NCI-H748 (cell line): ENCODE measurements around the gene ZNF678.
"Not testable (repeated sequence)": the region's sequence is repeated elsewhere in the genome, so short reads cannot be mapped to it uniquely, and the experiment has no call there.

Experiments used
- DNase-seq: peaks from one replicate; lab custom pipeline; 2025; ENCODE audit not compliant: unreplicated experiment; lab: John Stamatoyannopoulos, UW

ZNF678 gene

DNA sequence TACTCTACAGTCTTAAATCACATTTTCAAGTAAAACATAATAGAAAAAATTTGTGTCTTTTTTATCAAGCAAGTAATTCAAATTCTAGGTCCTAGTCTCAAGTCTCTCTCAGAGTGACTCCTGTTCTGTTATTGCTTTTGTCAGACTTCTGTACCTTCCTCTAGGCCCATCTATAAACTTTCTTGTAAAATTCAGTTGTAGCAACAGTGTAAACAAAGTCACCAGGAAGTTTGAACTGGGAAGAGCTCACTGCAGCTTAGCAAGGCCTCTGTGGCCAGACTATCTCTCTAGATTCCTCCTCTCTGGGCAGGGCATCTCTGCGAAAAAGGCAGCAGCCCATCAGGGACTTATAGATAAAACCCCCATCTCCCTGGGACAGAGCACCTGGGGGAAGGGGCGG lies 13.5 kb upstream of the ZNF678 start:
- DNase-seq = no peak

- not testable (repeated sequence) for DNase-seq
Measured at GRCh38 chr1:227551881-227552280, 11.5 kb upstream of the ZNF678 start.

GRCh38 chr1:227556288-227556687 lies 7.1 kb upstream of the ZNF678 start:
- no peak for DNase-seq

- no peak for DNase-seq
Measured at GRCh38 chr1:227557962-227558725, 5.2 kb upstream of the ZNF678 start.

- DNase-seq = no peak
Measured at GRCh38 chr1:227558732-227559262, 4.6 kb upstream of the ZNF678 start.

GRCh38 chr1:227559499-227559898 lies 3.9 kb upstream of the ZNF678 start:
- no peak for DNase-seq

- DNase-seq = no peak
Measured at GRCh38 chr1:227559926-227560325, 3.4 kb upstream of the ZNF678 start.

DNA sequence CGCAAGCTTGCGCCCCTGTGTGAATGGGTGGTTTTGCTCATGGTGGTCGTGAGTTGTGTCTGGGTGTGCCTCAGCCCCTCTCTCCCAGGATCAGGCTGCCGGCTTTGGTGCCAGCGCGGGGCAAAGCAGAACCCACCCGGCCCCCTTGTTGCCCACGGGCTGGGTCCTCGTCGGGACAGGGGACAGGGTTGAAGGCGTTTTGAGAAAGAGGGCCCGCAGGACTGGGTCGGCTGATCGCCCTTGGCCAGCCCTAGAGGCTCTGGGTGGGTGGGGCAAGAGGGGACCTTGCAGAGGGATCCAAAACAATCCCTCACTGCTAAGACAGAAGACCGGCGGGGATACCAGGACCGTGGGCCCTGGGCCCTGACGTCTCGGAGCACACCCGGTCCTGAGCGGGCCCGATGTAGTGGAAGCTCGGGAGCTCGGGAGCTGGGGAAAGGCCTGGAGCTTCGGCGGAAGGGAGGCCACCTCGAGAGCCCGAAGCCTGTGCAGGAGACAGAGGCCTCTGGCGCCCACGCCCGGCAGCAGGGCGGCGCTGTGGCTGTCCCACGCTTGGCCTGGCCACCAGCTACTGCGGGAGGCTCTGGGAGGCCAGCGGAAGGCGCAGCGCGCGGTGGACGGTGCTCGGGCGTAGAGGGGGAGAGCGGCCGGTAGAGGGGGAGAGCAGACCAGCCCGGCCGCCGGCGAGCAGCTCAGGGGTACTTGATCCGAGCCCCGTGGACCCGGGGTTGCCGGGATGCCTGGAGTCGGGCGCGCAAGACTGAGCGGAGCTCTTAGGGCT lies 2.8 kb upstream of the ZNF678 start:
- no peak for DNase-seq

- DNase-seq = no peak
Measured at GRCh38 chr1:227561241-227561907, 2.0 kb upstream of the ZNF678 start.

- DNase-seq = no peak
Measured at GRCh38 chr1:227562037-227562436, 1.3 kb upstream of the ZNF678 start.

DNA sequence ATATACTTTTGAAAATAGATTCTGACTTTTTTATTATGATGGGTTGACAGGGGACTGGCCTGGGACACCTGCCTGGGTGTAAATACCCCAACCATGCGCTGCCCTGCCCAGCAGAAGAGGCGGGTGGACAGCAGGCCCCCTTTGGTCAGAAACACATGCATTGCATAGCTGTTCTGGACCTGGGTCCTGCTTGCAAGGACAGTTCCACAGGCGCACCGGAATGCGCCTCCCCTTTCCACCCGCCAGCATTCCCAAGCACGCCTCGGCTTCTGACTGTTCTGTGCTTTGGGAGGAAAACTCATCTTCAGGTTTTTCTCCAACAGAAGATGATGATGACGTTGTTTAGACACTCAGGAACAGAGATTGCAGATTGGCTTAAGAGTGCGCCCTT lies 428 bp upstream of the ZNF678 start:
- DNase-seq = no peak

- no peak for DNase-seq
Measured at GRCh38 chr1:227567256-227567655, 3.9 kb downstream of the ZNF678 start.

GRCh38 chr1:227568593-227568992 lies 5.2 kb downstream of the ZNF678 start:
- DNase-seq = no peak

- no peak for DNase-seq
Measured at GRCh38 chr1:227572752-227573151, 9.4 kb downstream of the ZNF678 start.

GRCh38 chr1:227574926-227575325 lies 11.6 kb downstream of the ZNF678 start:
- DNase-seq = no peak

- no peak for DNase-seq
Measured at GRCh38 chr1:227576189-227576588, 12.8 kb downstream of the ZNF678 start.

- DNase-seq = no peak
Measured at GRCh38 chr1:227577500-227577899, 14.1 kb downstream of the ZNF678 start.

DNA sequence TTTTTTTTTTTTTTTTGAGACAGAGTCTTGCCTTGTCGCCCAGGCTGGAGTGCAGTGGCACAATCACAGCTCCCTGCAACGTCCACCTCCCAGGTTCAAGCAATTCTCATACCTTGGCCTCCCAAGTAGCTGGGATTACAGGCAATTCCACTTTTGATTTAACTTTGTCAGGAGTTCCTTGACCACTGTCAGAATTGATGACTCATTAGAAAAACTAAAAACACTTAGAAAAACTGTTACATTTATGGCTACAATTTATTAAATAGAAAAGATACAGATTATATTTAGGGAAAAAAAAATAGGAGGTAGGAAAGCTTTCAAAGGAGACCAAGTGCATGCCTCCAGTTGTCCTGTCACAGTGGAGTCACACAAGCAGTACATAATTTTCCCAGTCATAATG lies 20.0 kb downstream of the ZNF678 start:
- no peak for DNase-seq

GRCh38 chr1:227586733-227587132 lies 23.4 kb downstream of the ZNF678 start:
- DNase-seq = no peak

DNA sequence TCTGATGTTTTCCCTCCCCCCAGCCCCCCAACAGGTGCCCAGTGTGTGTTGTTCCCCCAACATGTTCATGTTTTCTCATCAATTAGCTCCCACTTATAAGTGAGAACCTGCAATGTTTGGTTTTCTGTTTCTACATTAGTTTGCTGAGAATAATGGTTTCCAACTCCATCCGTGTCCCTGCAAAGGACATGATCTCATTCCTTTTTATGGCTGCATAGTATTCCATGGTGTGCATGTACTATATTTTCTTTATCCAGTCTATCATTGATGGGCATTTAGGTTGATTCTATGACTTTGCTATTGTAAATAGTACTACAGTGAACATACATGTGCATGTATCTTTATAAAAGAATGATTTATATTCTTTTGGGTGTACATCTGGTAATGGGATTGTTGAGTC lies 24.6 kb downstream of the ZNF678 start:
- no peak for DNase-seq

- DNase-seq = not testable (repeated sequence)
Measured at GRCh38 chr1:227588769-227589168, 25.4 kb downstream of the ZNF678 start.

DNA sequence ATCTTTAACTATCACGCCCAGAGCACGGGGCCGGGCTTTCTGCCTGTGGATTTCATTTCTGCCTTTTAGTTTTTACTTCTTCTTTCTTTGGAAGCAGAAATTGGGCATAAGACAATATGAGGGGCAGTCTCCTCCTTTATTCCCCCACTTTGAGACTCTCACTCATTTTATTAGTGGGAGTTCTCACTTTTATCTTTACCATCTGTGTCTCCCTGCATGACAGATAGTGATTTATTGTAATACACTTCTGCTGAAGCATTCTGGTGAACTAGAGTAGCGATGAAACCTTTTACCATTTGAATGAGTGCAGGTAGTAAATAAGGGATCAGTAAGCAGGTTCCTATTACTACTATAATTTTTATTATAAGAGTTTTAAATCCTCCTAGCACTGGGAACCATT lies 26.4 kb downstream of the ZNF678 start:
- not testable (repeated sequence) for DNase-seq
